NCI-H2029 (cell line): Measurements from ENCODE around the gene ALG5.

ENCODE experiments used
- DNase-seq: peaks from one replicate; lab custom pipeline; 2025; lab: John Stamatoyannopoulos, UW

The ALG5 gene

GRCh38 chr13:36979361-36980050 lies 19.6 kb downstream of the ALG5 start:
- DNase-seq: no peak

- no peak for DNase-seq
Measured at GRCh38 chr13:36975172-36975571, 24.0 kb downstream of the ALG5 start.

- no peak for DNase-seq
Measured at GRCh38 chr13:36973621-36974295, 25.4 kb downstream of the ALG5 start.

- no peak for DNase-seq
Measured at GRCh38 chr13:36973009-36973408, 26.1 kb downstream of the ALG5 start.

GRCh38 chr13:36966404-36966803 lies 32.7 kb downstream of the ALG5 start:
- DNase-seq: no peak

GRCh38 chr13:36965767-36966166 lies 33.4 kb downstream of the ALG5 start:
- DNase-seq: no peak

- no peak for DNase-seq
Measured at GRCh38 chr13:36959456-36960116, 39.6 kb downstream of the ALG5 start.

- DNase-seq: no peak
Measured at GRCh38 chr13:36954542-36954941, 44.6 kb downstream of the ALG5 start.

- no peak for DNase-seq
Measured at GRCh38 chr13:36950920-36951319, 48.2 kb downstream of the ALG5 start.

- no peak for DNase-seq
Measured at GRCh38 chr13:36950330-36950729, 48.8 kb downstream of the ALG5 start.

GRCh38 chr13:36945078-36945477 lies 54.1 kb downstream of the ALG5 start:
- no peak for DNase-seq

- DNase-seq: no peak
Measured at GRCh38 chr13:36925603-36926002, 73.5 kb downstream of the ALG5 start.

- DNase-seq: no peak
Measured at GRCh38 chr13:36924001-36924400, 75.1 kb downstream of the ALG5 start.

- DNase-seq: no peak
Measured at GRCh38 chr13:36921631-36922301, 77.4 kb downstream of the ALG5 start.

- DNase-seq: no peak
Measured at GRCh38 chr13:36920616-36921185, 78.4 kb downstream of the ALG5 start.

GRCh38 chr13:36919833-36920615 lies 79.1 kb downstream of the ALG5 start, which contains the start of gene SMAD9:
TSS of gene SMAD9 (minus strand) at chr13:36920238. CDS start at chr13:36879689, 40,549 bp downstream.
- peak; percentile 52 for DNase-seq

- no peak for DNase-seq
Measured at GRCh38 chr13:36919171-36919832, 79.8 kb downstream of the ALG5 start.

- DNase-seq: no peak
Measured at GRCh38 chr13:36918246-36919131, 80.7 kb downstream of the ALG5 start.

- no peak for DNase-seq
Measured at GRCh38 chr13:36917311-36917710, 81.8 kb downstream of the ALG5 start.
